ENCODE measurements around the gene JPT2.
"Not testable (repeated sequence)": the region's sequence is repeated elsewhere in the genome, so short reads cannot be mapped to it uniquely, and the experiment has no call there.

The JPT2 gene

DNA sequence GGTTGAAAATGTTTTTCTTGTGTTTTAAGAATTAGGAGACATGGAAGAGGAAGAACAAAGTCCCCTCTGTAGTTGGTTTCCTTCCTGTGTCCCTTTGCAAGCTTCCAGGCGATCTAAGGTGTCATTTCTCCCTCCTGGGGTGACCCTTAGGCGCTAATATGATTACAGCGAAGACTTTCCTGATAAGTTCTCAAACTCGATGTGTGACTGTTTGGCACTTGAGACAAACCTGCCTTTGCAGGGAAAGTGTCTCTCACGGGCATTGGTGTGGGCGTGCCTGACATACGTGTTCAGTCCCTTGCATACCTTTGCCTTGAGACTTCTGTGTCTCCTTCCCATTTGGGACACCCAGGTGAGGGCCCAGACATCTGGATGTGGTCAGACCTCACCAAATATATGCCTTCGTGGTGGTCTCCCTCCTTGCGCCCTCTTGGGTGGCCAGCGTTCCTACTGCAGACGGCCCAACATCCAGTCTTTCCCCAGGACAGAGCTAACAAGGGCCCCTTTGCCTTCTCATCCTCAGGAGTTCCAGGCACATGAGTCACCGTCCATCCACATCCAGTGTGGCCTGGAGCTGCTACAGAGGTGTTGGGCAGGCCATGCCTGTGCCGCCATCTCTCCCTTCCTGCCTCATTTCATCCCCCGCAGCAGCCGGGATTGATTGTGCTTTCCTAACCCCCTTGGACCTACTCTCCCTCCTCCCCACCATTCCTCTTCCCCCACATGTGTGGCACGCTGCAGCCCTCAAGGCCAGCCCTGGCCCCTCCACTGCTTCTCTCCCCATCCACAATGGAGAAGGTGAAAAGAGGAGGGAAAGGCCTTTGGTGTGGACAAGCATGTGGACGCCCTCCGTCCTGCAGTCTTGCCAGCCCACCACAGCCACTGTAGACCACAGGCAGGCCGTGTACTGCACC, 3.1 kb upstream of the JPT2 start:
- DNase-seq (ENCODE audit: low read depth, low spot score): no peak

DNA sequence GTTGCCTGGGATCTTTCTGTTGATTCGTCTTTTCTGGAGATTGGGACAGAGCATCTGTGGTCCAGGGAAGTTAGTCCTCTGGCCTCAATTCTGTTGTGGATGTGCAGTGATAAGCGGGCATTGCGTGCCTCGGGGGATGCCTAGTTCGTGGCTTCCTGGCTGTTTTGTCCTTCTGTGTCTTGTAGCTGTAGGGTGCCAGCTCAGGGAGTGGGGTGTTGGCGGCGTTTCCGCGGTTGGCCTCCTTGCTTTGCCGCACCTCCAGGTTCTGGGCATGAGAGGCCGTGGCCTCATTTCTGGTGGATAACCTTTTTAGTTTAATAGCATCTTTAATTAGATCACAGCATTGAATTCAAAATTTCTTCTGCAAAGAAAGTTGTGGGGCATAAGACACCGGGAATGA, 1.4 kb upstream of the JPT2 start:
- DNase-seq (ENCODE audit: low read depth, low spot score): no peak

DNA sequence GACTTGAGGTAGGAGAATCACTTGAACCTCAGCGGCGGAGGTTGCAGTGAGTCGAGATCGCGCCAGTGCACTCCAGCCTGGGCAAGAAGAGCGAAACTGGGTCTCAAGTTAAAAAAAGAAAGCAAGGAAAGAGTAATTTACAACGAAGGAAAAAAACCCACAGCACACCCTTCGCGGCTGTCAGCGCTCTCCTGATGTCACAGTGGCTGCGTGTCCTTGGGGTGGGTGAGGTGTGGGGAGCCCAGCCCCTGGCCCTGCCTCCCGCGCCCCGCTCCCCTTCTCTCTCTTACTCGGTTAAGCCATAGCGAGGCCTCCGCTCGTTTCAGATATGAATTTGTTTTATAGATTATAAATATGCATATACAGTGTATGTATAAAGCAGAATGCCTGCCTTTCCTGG, 740 bp upstream of the JPT2 start:
- no peak for DNase-seq (ENCODE audit: low read depth, low spot score)

DNA sequence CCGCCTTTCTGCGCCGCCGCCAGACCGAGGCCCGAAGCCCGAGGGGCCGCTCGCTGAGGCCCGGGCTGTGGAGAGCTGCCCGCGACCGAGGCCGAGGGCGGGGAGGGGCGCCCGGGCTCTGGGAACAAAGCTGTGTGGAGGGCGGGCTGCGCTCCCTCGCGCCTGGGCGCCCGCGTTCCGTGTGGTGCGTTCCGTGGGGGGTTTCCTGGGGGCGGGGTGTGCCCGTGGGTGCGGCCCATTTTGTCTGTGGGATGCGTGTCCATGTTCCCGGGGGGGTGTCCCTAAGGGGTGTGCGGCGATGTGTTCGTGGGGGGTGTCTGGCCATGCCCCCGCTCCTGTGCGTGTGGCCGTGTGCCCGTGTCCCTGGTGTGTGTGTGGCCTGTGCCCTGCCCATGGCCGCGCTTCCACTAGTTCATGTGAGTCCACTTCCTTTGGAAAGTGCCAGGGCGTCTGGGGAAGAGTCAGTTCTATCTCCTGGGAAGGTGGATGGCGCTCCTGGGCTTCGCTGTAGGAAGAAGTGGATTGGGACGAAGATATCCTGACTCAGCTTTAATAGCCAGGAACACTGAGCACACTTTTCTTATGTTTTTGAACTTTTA, 520 bp downstream of the JPT2 start:
- DNase-seq (ENCODE audit: low read depth, low spot score): no peak

DNA sequence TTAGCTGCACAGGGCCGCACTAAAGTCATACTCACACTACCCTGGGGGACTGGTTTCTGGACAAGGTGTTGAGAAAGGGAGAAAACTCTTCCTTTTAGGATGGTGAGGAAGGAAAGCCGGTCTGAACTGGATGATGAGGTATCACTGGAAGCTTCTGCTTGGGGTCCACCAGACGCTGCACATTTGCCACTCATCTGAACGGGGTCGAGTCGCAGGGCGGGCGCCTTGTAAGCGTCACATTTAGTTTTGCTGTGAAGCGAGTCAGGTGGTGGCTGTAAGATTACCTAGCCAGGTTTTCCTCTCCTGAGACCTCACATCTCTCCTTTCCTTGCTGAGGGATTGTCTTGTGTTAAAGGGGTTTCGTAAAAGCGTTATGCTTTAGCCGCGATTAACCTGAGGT, 2.3 kb downstream of the JPT2 start:
- no peak for DNase-seq (ENCODE audit: low read depth, low spot score)

DNA sequence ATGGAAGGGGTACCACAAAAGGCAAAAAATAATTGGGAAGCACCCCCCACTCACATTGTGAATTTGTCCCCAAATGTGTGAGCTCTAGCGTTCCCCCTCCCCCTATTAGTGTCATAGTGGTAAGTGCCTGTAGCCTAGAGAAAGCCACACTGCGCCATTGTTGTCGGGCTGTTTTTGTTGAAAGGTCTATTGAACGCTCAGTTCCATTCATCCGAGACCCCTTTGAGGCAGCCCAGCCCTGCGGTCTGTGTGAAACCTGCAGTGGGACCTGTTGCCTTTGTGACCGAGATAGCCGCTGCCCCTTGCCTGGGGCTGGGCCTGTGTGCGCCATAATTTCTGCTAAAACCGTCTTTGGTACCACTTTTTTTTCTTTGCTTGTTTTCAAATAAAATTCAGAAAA, 3.0 kb downstream of the JPT2 start:
- no peak for DNase-seq (ENCODE audit: low read depth, low spot score)

DNA sequence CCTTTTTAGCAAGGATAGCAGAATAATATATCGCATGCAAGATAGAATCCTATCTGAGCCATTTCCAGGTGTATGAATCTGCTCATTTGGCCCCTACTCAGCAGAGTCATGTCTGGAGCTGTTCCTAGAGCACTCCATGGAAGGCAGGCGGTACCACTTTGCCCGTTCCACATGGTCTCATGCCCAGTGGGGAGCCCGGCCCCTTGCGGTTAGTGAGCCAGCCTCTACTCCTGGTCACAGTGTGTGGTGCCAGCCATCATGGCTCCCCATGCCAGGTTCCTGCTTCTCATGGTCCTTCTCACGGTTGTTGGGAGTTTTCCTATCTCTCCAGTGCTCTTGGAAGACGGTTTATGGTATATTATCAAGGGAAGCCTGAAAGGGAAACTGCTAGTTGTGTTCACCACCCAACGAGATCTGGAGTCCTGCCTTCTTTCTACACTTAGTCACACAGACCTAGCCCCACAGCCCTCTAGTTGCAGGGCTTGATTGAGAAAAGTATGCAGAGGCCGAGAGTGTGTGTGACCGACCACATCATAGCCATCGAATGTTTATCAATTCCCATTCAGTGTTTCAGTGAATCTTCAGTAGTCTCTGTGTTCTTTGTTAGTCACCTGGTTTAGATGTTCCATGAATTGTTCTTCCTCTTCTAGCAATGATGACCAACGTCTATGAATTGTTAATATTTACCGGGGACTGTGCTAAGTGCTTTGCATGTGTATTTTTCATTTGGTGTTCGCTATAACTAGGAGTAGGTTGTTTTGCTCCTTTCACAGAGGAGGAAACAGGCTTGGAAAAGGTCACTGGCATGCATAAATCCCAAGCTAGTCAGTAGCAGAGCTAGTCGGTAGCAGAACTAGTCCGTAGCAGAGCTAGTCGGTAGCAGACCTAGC, 9.6 kb downstream of the JPT2 start:
- no peak for DNase-seq (ENCODE audit: low read depth, low spot score)

DNA sequence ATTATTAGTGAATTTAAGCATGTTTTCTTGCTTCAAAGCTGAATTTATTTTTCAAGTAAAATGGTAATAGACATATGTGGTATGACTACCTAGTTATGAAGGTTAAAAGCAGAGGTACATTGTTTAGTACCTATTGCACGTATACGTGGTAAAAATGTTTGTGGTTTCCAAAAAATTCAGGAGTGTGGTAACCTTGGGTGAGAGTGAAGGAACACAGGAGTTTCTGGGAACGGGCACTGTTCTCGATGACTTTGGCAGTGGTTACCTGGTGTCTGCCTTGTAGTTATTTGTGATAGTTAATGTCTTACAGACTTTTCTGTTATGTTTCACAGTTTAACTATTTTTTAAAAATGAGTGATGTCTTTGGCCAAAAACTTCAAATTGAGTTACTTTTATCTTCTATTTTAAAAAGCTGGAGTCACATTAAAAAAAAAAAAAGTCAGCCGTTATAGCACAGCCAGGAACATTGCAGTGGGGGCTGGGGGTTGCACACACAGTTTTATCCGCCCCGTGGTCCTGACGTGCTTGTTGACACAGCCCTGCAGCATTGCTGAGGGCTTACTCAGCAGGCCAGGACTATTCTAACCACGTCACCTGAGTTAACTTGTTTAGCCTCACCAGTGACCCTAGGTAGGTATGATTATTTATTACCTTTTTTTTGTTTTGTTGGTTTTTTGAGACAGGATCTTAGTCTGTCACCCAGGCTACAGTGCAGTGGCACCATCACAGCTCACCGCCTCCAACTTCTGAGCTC, 10.9 kb downstream of the JPT2 start:
- DNase-seq (ENCODE audit: low read depth, low spot score): no peak

DNA sequence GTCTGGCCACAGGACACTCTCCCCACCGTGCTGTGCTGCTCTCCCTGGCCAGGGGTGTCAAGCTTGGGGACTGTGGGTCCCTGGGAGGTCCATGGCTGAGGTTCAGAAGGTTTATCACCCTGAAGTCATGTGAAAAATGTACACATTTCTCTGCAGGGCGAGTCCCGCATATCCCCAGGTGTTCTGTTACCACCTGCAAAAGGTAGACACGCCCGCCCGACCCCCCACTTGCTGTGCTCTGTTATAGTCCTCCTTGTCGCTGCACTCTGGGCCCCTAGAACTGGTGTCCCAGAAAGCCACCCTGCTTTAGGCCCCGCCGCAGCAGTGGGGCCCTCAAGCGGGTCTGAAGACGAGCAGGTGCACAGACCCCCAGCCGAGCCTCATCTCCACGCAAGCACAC, 11.8 kb downstream of the JPT2 start:
- DNase-seq (ENCODE audit: low read depth, low spot score): no peak

DNA sequence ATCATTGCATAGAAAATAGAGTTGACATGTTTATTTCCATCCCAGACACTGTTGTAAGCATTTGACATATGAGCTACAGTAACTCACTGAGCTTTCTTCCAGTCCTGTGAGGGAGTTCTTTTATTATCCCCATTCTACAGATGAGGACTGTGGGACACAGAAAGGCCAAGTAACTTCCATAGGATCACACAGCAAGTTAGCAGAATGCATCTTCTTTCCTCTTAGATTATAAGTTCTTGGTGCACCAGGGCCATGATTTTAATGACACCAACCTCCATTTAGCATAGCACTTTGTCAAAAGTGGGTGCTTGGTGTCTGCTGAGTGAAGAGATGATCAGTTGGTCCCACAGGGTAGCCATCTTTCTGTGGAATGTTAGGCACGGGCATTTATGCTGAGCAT, 12.7 kb downstream of the JPT2 start:
- DNase-seq (ENCODE audit: low read depth, low spot score): no peak

DNA sequence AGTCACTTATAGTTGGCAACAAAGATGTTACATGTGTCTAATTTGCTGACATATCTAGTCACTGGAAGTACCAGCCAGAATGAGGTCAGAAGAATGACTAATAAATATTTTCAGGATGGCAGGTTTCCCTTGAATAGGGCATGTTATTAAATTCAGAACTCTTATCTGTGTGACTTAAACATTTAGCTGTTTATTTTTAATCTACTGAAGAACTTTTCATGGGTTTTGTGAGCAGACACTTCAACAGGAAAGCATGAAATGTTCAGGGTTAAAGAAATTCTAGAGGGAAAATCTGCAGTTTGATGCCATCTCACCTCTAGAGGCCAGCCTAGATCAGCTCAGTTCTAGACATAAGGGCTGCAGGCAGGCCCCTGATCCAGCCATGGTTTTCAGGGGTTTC, 13.2 kb downstream of the JPT2 start:
- DNase-seq (ENCODE audit: low read depth, low spot score): no peak

DNA sequence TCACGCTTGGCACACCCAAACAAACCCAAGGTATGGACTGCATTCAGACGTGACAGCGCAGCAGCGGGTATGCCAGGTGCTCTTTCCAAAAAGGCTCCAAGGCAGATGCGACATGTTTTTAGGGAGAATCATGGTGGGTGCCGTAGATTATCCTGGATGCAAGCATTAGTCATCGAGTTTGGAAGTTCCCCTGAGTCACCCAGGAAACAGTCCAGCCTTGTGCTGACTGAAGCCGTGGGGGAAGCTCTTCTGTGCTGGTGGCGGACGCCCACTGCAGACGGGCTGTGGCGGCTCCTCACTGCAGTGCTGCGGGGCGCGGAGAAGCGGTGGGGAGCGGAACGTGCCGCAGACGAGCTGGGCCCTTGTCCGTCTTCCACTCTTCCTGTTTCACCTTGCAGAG, 13.9 kb downstream of the JPT2 start:
- DNase-seq (ENCODE audit: low read depth, low spot score): no peak

DNA sequence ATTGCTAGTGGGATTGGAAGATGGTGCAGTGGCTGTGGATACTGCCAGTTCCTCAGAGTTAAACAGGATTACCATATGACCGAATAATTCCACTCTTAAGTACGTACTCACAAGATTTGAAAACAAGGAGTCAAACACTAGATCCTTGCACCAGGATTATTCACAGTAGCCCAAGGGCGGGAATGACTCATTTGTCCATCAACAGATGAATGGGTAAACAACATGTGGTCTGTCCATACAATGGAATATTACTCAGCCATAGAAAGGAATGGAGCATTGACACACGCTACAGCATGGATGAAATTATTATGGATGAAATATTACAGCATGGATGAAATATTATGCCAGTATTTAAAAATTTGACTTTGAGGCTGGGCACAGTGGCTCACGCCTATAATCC, 18.8 kb downstream of the JPT2 start:
- no peak for DNase-seq (ENCODE audit: low read depth, low spot score)

DNA sequence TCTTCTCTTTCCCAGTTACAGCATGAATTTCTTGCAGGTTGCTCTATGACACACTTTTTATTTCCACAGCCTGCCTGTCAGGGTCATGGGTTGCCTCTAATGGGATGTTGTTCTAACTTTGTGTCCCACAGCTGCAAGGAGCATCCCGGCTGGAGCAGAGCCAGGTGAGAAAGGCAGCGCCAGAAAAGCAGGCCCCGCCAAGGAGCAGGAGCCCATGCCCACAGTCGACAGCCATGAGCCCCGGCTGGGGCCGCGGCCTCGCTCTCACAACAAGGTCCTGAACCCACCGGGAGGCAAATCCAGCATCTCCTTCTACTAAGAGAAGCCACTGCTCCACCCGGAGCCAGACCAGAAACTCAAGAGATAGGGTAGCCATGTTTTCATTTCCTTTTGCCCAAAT, 20.6 kb downstream of the JPT2 start:
- no peak for DNase-seq (ENCODE audit: low read depth, low spot score)

DNA sequence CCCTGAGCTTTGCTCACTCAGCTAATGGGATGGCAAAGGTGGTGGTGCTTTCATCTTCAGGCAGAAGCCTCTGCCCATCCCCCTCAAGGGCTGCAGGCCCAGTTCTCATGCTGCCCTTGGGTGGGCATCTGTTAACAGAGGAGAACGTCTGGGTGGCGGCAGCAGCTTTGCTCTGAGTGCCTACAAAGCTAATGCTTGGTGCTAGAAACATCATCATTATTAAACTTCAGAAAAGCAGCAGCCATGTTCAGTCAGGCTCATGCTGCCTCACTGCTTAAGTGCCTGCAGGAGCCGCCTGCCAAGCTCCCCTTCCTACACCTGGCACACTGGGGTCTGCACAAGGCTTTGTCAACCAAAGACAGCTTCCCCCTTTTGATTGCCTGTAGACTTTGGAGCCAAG, 22.2 kb downstream of the JPT2 start:
- no peak for DNase-seq (ENCODE audit: low read depth, low spot score)

DNA sequence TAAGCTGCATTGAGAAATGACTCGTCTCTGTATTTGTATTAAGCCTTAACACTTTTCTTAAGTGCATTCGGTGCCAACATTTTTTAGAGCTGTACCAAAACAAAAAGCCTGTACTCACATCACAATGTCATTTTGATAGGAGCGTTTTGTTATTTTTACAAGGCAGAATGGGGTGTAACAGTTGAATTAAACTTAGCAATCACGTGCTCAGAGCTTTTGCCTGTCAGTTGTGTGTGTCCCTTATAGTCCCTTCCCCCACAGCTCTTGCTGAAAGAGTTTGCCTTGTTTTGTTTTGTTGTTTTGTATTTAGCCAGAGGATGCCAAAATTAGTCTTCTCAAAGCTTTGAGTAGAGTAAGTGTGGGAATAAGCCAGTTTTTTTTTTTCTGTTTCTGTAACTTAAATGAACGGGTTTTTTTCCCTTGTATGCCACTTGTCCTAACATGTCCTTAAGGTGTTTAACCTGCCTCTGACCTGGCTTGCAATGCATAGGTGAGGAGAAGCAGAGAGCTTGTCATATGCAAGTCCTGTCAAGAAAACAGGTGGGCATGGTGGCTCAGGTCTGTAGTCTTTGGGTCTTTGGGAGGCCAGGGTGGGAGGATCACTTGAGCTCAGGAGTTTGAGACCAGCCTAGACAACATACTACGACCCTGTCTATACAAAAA, 23.3 kb downstream of the JPT2 start:
- no peak for DNase-seq (ENCODE audit: low read depth, low spot score)

DNA sequence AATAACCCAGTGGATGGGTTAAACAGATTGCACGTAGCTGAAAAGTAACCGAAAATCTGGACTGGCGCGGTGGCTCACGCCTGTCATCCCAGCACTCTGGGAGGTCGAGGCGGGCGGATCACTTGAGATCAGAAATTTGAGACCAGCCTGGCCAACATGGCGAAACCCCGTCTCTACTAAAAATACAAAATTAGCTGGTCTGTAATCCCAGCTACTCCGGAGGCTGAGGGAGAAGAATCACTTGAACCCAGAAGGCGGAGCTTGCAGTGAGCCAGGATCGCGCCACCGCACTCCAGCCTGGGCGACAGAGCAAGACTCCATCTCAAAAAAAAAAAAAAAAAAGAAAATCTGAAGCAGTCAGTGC, 27.2 kb downstream of the JPT2 start:
- DNase-seq (ENCODE audit: low read depth, low spot score): not testable (repeated sequence)

DNA sequence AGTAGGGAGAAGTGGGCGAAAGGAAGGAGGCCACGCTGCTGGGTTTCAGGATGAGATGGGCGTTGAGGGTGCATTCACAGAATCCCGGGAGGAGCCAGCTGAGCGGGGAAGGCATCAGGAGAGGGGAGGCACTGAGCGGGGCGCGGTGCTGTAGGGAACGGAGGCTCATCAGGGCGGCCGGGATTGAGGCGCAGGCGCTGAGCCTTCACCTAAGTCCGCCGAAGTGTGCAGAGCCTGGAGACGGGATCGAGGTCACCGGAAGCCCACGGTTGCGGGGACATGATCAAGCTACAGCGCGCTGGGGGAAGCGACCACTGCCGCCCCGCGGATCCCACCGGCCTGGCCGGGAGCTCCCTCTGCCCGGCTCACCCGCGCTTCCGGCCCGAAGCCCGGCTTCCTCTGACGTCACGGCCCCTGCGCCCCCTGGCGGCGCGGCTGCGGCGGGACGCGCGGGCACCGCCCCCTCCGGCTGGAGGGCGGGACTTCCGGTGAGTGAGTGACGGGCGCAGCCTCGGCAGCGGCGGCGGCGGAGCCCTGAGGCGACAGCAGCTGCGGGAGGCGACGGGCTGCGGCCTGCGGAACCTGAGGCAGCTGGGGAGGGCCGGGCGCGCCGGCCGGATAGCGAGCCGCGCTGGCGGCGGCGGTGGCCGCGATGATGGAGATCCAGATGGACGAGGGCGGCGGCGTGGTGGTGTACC, 27.8 kb downstream of the JPT2 start, which contains the start of gene MAPK8IP3:
MAPK8IP3 (plus strand) TSS at position 508 of the 698 bp plus-strand sequence; CDS start at position 653, 145 bp downstream.
- no peak for DNase-seq (ENCODE audit: low read depth, low spot score)

DNA sequence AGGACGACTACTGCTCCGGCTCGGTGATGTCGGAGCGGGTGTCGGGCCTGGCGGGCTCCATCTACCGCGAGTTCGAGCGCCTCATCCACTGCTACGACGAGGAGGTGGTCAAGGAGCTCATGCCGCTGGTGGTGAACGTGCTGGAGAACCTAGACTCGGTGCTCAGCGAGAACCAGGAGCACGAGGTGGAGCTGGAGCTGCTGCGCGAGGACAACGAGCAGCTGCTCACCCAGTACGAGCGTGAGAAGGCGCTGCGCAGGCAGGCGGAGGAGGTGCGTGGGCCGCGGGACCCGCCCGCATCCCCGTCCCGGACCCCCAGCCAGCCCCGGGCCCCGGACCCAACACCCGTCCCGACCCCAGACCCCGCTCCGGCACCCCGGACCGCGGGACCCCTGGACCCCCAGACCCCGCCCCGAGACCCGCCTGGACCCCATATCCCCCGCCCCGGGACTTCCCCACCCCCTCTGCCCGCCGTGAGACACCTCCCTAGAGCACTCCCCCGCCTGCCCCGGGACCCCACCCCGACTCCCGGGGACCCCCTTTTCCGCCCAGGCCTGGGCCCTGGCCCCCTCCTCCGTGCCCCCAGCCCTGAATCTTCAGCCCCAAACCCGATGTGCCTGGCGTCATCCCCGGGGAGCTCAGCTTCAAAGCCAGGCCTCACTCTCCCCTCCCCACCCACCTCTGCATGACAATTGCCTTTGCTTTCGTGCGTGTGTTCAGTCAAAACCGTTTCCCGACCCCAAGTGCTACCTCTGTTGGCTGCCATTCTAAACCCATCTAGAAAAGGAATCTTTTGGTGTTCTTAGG, 28.5 kb downstream of the JPT2 start:
- DNase-seq (ENCODE audit: low read depth, low spot score): no peak
